GM18867 (cell line): ENCODE results near the gene FCN2.
"Not testable (repeated sequence)": the region's sequence is repeated elsewhere in the genome, so short reads cannot be mapped to it uniquely, and the experiment has no call there.

Source experiments
- ATAC-seq: cut with Tn5 transposase; IDR thresholded peaks from one replicate; pipeline ENCODE4 v1.9.1; 2021; ENCODE audit warnings: mild to moderate bottlenecking, moderate library complexity; ENCODE audit not compliant: unreplicated experiment

The FCN2 gene

DNA sequence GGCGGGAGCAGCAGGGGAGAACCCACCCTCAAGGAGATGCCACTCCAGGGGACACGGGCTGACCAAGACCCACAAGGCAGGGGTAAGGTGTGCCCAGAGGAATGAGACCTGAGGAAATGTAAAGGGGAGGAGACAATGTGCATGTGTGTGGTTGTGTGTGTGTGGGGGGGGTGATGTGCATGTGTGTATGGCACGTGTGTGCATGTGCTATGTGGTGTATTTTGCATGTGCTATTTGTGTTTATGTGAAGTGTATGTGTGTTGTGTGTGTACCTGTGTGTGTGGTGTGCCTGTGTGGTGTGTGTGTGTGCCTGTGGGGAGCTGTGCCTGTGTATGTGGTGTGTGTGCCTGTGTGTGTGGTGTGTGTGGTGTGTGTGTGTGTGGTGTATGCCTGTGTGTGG, 33.5 kb upstream of the FCN2 start:
- no peak for ATAC-seq

DNA sequence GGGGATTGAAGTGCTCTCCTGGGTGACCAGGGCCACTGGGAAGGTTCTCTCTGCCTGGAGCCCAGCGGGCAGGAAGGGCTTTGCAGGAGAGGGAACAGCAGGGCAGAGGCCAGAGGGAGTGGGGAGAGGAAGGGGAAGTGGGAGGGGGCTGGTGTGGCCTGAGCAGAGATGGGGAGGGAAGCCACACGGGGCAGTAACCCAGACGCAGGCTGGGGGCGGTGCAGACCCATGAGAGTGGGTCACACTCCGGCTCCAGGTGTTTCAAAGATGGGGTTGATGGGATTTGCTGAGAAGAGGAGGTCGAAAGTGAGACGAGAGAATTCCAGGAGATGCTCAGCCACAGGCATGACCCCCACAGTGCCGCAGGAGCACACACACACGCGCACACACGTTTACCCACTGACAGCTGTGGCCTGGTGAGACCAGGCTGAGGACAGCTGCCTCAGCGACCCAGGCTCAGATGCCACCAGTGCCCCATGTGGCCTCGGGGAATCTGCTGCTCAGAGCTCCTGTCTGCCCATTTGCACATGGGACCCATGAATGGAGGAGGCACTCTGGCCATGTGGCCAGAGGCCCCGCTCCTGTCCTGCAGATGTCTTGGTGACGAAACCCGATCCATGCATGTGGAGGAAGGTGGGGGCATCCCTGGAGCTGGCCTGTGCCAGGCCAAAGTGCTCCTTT, 32.7 kb upstream of the FCN2 start:
- ATAC-seq = no peak

DNA sequence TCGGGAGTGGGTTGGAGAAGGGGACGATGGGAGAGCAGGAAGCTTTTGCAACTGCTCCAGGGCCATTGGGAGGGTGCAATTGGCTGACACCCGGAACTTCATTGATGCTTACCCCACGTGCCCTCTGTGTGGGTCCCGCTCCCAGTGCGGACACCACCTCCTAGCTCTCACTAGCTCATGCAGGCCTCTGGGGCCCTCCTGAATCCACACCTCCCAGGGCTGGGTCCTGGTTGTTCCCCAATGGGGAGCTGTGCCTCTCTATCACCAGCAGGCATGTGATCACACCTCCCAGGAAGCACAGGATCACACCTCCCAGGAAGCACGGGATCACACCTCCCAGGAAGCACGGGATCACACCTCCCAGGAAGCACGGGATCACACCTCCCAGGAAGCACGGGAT, 32.1 kb upstream of the FCN2 start:
- no peak for ATAC-seq

DNA sequence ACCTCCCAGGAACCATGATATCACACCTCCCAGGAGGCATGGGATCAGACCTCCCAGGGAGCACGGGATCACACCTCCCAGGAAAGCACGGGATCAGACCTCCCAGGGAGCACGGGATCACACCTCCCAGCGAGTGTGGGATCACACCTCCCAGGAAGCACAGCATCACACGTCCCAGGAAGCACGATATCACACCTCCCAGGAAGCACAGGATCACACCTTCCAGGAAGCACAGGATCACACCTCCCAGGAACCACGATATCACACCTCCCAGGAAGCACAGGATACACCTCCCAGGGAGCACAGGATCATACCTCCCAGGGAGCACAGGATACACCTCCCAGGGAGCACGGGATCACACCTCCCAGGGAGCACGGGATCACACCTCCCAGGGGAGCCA, 30.0 kb upstream of the FCN2 start:
- ATAC-seq = no peak

DNA sequence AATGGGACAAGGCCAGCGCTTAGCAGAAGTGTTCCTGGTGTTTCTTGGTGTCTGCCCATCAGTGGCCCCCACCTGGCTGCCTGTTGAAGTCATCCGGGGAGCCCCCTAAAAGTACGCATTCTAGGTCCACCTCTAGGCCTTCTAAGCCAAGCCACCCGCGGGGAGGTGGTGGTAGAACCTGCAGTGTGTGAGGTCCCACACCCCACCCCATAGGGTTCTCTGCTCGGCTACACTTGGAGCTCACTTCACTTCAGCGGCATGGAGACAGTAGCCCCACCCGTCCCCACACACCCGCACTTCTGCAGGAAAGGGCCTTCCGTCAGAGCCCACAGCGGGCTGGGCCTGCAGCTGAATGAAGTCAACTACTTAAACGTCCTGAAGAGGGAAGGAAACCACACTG, 29.6 kb upstream of the FCN2 start:
- ATAC-seq = no peak

DNA sequence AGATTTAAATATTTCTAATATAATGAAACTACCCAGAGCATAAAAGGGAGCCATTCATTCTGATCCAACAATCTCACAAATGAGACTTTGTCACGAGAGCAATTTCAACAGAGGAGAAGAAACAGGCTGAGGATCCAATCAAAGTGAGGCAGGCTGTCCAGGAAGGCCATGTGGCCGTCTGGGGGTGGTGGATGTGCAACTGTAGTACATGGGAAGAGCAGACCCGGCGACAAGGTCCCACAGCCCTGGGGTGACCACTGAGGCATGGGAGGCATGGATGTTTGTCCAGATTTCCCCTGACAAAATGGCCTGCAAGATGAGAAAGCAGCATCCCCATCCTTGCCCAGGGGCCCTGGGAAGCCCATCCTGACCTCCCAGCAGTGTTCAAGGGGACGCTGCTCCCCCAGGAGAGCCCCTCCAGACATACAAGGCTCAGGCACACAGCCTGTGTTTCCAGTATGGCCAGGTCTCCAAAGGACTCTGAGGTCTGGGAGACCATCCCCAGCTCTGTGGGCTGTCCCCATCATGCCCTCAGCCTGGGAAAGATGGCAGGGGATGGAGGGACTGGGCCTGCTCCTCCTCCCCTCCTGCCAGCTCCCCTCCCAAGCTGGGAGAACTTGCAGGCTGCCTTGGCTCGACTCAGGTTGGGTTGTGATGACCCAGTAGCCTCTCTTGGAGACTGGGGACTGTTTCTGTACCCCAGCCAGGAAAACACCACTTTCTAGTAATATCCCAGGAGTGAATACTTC, 27.5 kb upstream of the FCN2 start:
- ATAC-seq = no peak

DNA sequence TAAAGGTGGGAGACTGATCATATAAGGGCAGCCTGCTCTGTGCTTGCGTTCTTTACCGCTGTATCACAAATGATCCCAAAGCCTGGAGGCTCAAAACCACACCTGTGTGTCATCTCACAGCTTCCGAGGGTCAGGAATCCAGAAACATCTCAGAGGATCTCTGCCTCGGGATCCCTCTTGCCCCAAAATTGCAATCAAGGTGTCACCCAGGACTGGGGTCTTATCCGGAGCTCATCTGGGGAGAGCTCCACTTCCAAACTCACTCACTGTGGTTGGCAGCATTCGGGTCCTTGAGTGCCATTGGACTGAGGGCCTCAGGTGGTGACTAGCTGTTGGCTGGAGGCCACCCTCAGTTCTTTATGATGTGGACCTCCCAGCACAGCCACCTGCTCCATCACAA, 26.7 kb upstream of the FCN2 start:
- no peak for ATAC-seq

DNA sequence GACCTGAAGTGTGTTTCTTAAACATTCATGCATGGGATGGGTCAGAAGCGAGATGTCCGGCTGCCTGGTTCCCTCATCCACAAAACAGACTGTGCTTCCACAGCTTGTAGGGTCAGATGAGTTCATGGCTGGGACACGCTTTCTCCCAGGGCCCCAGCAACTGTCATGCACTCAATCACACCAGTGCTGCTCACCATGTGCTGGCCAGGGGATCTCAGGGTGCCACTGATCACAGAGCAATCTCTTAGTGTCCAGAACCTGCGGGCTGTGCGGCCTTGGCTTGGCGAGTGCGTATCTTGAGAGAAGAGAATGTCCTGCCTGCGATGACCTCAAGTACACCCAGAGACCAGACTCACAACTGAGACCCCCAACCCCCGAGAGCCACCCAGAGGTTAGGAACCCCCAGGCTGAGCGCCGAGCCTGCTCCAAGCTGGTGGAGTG, 26.0 kb upstream of the FCN2 start:
- ATAC-seq = no peak

DNA sequence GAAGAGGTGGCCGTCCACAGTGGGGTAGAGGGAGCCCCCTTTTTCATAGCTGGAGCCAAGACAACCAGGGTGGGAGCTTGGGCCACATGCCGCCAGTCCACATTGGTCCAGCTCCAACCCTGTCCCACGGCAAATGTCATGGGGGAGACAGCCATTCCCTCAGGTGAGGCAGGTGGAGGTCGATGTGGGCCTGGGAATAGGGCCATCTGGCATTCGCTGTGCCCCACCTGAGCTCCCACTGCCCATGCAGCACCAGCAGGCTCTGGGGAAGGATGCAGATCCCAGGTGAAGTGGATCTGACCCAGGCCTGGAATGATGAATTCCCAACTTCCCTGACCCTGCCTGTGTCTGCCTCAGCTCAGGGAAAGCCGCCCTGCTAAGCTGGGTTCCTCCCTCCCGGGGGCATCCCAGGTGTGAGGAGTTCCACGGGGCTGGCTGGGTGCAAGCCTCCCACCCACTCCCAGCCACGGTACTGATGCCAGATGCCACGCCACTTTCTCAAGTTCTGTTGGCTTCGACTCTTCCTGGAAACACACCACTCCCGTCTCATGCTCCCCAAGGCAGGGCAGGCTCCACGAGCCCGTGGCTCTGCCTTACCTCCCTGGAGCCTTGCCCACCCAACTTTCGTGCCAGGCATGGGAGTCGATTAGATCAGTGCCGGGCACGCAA, 25.2 kb upstream of the FCN2 start:
- no peak for ATAC-seq

DNA sequence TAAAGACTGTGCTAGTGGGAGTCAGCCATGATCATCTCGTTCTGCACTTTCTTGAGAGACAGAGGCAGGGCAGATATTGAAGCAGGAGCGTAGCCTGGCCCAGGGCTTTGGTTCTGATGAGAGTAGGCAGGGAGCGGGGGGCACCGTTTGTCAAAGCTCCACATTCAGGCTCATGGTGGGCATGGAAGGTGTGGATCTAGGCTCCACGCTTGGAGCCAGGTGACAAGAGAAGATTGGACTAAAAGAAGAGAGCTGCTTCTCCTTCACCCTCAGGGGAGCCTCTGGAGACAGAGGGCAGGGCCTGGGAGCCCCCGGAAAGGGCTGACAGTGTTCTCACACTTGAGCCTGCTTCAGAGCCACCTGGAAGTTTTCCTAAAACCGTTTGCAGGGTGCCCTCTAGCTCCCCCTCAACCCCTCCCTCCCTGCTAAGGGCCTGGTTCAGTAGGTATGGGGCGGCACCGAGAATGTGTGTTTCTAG, 24.7 kb upstream of the FCN2 start:
- ATAC-seq = no peak

DNA sequence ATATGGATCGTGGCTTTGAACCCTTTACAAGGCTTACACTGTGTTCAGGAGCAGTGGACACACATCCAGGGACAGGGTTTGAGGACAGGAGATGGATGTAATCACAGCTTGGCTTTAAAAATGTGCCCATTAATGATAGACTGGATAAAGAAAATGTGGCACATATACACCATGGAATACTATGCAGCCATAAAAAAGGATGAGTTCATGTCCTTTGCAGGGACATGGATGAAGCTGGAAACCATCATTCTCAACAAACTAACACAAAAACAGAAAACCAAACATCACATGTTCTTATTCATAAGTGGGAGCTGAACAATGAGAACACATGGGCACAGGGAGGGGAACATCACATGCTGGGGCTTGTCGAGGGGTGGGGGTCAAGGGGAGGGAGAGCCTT, 23.2 kb upstream of the FCN2 start:
- ATAC-seq = not testable (repeated sequence)

DNA sequence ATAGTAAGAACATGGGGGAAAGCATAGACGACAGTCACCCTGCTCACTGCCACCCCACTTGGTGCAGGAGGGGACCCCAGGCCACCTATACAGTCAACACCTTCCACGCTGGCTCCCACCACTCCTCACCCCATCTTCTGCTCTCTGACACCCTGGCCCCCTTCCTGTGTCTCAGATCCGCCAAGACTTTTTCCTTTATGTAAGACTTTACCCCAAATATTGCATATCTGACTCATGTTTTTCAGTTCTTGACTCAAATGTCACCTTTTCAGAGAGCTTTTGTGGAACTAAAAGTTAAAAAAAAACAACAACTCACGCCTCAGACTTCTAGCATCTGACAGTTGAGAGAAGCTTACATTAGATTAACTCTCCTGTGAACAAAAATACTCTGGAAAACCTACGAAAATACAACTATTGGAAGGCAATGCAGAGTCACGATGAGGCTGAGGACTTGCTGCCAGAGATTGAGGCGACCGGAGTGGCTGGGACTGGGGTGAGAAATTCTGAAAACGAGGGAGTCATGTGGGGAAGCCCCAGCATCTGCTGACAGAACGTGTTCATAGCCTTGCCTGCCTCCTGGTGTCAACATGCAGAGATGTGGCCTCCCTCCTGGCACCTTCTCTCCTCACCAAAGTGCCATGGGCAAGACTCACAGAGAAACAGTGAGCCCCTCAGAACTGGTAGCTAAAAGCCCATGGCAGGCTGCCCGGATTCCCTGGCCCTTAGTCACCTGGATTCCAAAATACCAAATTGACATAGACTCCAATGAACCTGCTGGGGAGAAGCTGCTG, 22.4 kb upstream of the FCN2 start:
- peak; percentile 73 for ATAC-seq

DNA sequence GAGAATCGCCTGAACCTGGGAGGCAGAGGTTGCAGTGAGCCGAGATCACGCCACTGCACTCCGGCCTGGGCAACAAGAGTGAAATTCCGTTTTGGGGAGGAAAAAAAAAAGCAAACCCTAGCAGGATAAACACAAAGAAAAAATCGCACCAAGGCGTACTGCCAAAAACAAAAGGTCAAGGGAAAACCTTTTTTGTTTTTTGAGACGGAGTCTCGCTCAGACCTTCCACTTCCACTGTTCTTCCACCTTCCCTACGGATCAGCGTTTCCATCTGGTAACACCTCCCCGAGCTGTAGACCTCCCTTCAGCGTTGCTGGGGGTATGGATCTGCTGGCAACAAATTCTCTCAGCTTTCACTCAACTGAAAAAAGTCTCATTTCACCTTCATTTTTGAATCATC, 20.1 kb upstream of the FCN2 start:
- ATAC-seq = no peak

DNA sequence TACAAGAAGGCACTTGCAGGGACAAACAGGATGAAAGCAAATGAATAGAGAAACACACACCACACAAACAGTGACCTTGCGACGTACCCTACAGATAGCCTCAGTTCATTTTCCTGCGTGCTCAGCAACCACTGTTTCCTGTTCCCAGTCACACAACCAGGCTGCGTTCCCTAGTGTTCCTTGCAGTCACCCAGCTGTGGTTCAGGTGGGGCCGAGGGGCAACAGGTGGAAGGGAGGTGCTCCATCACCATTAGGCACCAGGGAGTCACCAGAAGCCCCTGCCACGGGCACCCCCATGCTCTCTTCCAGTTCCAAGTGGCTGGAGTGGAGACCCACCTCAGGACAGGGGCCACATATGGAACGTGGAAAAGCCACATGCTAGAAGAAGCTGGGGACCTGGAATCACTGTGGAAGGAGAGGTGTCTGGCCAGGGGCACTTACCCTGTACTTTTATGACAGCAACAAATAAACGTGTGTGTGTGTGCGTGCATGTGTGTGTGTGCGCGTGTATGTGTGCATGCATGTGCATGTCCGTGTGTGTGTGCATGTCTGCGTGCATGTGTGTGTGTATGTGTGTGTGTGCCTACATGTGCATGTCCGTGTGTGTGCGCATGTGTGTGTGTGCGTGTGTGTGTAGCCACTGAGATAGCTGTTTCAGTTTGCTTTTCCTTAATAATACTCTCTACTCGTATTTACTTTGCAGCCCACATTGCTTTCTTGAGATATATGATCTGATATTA, 18.8 kb upstream of the FCN2 start:
- no peak for ATAC-seq

DNA sequence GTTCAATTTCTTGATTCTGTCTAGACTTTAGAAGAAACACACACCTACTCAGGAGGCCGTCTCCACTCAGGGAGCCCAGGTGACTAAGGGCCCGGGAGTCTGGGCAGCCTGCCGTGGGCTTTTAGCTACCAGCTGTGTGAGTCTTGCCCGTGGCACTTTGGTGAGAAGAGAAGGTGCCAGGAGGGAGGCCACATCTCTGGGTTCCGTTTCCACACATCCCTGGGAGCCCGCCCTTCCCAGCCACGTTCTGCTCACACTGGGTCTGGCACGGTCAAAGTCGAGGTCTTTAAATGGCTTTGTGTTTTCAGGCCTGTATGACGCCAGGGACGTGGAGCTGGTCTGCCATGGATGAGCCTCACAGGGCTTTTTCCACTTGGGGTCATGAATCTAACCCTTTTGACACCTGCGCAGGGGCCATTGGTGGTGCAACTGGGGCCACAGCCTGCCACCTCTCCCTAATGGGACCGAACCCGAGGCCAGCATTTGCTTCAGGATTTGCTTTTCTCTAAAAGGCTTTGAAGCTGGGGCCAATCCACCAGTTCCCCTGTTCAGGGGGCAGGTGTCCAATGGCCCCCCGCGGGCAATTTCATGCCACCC, 17.2 kb upstream of the FCN2 start:
- no peak for ATAC-seq

DNA sequence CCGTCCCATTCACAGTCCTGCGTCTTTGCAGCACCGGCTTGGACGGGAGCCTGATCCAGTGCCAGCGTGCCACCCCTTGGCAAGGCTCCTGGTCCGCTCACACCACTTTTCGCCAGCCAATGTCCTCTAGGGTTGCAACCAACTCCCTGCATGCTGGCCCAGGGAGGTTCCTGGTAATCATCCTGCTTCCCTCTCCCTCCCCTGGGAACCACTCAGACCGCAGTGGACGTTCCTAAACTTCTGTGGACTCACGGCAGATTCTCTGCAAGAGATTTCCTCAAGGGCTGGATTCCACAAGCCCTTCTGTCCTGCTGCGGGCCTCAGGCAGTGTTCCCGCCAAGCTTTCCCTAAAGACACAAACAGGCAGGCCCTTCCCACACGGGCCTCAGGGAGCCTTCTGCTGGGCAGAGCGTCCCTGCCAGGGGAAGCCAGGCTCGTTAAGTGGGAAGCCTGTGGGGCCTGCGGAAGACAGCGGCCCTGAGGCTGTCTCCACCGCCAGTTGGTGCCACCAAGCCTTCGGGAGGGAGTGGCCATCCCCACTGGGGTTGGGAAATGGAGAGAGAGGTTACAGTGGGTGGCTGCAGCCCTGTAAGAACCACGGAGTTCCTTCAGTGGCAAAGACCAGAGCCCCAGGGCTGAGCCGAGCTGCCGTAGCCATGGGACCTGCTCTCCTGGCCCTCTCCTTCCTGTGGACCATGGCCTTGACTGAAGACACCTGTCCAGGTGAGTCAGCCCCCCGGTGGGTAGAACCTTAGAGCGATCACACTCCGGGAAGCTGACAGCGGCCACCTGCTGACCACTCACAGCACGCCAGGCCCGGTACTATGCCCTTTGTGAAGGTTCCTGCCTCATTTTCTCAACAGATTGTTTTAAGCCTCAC, 16.4 kb upstream of the FCN2 start:
- ATAC-seq = no peak

DNA sequence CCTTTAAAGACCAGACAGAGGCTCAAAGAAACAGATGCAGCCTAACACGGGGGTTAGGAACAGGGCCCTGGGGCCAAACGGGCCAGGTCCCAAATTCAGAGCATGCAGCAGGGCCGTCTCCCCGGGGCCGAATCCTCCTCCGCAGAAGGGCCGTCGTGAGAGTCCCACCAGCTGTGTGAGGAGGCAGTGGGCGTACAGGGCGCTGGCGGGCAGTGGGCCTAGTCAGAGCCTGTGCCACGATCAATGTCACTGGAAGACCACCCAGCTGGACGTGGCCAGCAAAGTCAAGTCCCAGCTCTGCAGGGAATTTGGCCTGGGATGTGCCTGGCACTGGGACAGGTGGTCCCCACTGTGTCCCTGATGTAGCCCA, 15.8 kb upstream of the FCN2 start:
- ATAC-seq = no peak

DNA sequence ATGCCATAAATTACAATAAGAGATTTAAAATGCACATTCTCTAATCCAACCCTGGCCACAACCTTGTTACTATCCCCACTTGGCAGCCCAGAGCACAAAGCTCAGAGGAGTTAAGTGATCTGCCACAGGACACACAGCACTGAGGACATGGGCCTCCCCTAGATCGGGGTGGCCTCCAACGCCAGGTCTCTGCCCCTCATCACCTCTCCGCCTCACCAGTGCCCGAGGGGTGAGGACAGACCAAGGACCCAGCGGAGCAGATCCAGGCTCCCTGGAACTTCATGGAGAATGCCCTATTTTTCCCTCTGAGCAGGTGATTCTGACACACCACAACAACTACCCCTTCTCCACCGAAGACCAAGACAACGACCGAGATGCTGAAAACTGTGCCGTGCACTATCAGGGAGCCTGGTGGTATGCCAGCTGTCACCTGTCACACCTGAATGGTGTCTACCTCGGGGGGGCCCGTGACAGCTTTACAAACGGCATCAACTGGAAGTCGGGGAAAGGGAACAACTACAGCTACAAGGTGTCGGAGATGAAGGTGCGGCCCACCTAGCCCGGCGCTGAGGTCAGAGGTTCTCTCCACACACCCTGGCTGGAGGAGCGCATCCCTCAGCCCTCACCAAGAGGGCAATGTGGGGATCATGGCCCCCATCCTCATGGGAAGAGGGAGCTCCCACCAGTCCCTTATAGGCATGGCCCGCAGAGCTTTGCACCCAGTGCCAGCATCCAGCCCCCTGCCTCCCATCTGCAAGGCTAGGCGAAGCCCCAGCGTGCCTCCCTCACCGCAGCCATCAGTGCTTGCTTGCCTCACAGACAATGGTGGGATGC, 12.5 kb upstream of the FCN2 start:
- ATAC-seq = no peak
